ENCODE measurements around the gene RNF125.

DNA sequence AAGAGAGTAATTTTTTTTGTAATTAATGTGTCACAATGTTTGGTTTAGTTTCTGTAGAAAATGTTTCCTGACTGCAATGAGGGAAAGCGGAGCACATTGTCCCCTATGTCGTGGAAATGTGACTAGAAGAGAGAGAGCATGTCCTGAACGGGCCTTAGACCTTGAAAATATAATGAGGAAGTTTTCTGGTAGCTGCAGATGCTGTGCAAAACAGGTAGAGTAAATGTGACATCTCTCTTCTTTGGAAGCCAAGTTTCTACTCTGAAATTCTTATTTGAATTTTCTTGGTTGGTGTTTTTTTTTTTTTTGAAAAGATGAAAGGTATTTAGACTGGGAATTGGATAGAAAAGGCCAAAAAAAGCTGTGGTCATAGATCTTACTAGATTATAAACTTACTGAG, 93.1 kb downstream of the RNF125 start:
- TF ChIP-seq, protein P1, sequence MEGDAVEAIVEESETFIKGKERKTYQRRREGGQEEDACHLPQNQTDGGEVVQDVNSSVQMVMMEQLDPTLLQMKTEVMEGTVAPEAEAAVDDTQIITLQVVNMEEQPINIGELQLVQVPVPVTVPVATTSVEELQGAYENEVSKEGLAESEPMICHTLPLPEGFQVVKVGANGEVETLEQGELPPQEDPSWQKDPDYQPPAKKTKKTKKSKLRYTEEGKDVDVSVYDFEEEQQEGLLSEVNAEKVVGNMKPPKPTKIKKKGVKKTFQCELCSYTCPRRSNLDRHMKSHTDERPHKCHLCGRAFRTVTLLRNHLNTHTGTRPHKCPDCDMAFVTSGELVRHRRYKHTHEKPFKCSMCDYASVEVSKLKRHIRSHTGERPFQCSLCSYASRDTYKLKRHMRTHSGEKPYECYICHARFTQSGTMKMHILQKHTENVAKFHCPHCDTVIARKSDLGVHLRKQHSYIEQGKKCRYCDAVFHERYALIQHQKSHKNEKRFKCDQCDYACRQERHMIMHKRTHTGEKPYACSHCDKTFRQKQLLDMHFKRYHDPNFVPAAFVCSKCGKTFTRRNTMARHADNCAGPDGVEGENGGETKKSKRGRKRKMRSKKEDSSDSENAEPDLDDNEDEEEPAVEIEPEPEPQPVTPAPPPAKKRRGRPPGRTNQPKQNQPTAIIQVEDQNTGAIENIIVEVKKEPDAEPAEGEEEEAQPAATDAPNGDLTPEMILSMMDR (IDR thresholded peaks at IDR 0.05 in 2 of 3, conservative IDR thresholded peaks at IDR 0.05 in 1 of 3; ENCODE audit: control insufficient read depth in 2 of 3, extremely low read depth in 1 of 3, insufficient read depth in 1 of 3, low read depth in 3 of 3, low read length in 3 of 3) = no peak
- TF ChIP-seq SPI1 (IDR thresholded peaks at IDR 0.05; ENCODE audit: borderline replicate concordance, insufficient read depth, low read depth, low read length) = no peak
- TF ChIP-seq SRF (IDR thresholded peaks at IDR 0.05; ENCODE audit: low read depth in 2 of 2, low read length in 2 of 2) = no peak
- no peak for TF ChIP-seq EZH2 (IDR thresholded peaks at IDR 0.05; ENCODE audit: borderline replicate concordance, control insufficient read depth, low read depth, low read length)
- TF ChIP-seq POLR2AphosphoS5 (IDR thresholded peaks at IDR 0.05; ENCODE audit: low read length) = no peak
- no peak for TF ChIP-seq POLR2A (IDR thresholded peaks at IDR 0.05; ENCODE audit: low read depth, low read length)
- TF ChIP-seq, protein P2, sequence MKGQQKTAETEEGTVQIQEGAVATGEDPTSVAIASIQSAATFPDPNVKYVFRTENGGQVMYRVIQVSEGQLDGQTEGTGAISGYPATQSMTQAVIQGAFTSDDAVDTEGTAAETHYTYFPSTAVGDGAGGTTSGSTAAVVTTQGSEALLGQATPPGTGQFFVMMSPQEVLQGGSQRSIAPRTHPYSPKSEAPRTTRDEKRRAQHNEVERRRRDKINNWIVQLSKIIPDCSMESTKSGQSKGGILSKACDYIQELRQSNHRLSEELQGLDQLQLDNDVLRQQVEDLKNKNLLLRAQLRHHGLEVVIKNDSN (IDR thresholded peaks at IDR 0.05; ENCODE audit: borderline replicate concordance, extremely low read length, insufficient read depth, low read depth, low read length) = no peak
- TF ChIP-seq RAD21 (IDR thresholded peaks at IDR 0.05; ENCODE audit: insufficient read depth, low read depth, low read length) = no peak
- no peak for TF ChIP-seq FOXK2 (IDR thresholded peaks at IDR 0.05)
- TF ChIP-seq MAX (IDR thresholded peaks at IDR 0.05; ENCODE audit: low read depth, low read length) = no peak

Data from GM12878 (cell line).